B cell (primary cell): ENCODE data around the gene IFT20.

Experiments
- CTCF ChIP-seq: fragments of 200-600 bp; IDR thresholded peaks from one replicate; pipeline ENCODE4 v1.8.0; 2022; ENCODE audit warnings: antibody characterized with exemption, mild to moderate bottlenecking
- EZH2 ChIP-seq: IDR thresholded peaks from 2 replicates; pipeline ENCODE4 v1.6.1; 2012; ENCODE audit warnings: borderline replicate concordance, low read depth, mild to moderate bottlenecking, moderate library complexity, low read length; ENCODE audit not compliant: insufficient read depth, poor library complexity, severe bottlenecking

GRCh38 chr17:28369684-28370034 is 34.4 kb upstream of the IFT20 start:
- TF ChIP-seq CTCF (no peak), EZH2 (no peak)
